ENCODE results near the gene CAND2.

CAND2 gene

DNA sequence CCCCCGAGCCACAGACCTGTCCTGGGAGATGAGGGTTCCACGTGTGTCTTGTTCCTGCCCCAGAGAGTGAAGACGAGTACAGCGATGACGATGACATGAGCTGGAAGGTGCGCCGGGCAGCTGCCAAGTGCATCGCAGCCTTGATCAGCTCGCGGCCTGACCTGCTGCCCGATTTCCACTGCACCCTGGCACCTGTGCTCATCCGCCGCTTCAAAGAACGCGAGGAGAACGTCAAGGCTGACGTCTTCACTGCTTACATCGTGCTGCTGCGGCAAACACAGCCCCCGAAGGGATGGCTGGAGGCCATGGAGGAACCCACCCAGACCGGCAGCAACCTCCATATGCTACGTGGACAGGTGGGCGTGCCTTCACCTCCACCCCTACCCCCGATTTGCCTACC is 18.6 kb downstream of the CAND2 start:
- H3K9me3 ChIP-seq: no peaks in the 10 kb centered on the region
- no peak for TF ChIP-seq Cebpa-rat (IDR thresholded peaks at IDR 0.05)
- peaks cover 42% of the 10 kb centered on the region for H3K4me1 ChIP-seq
- H3K9ac ChIP-seq: no peak overlapping the region
- peaks cover 12% of the 10 kb centered on the region; the same call in 1 of the 2 replicates for H4K20me1 ChIP-seq
- no peaks in the 10 kb centered on the region for H3K27me3 ChIP-seq
- H3K27ac ChIP-seq: no peak overlapping the region
- no peak overlapping the region for H3K4me3 ChIP-seq
- no peak overlapping the region for H3K4me2 ChIP-seq
- H3K36me3 ChIP-seq: peaks cover 18% of the 10 kb centered on the region

DNA sequence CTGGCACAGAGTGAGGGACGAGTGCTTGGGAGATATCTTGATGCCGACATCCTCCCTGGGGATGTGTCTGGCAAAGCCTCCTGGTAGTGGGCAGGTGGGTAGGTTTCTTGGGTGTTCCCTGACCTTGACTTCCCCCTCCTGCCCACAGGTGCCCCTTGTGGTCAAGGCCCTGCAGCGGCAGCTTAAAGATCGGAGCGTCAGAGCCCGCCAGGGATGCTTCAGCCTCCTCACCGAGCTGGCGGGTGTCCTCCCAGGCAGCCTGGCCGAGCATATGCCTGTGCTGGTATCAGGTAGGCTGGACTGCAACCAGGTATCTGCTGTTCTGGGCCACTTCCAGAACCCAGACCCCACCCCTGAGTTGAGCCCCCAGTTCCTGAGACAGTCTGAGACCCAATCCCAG is 19.2 kb downstream of the CAND2 start:
- H3K27me3 ChIP-seq: no peaks in the 10 kb centered on the region
- no peaks in the 10 kb centered on the region for H3K9me3 ChIP-seq
- H3K4me1 ChIP-seq: peaks cover 38% of the 10 kb centered on the region
- H4K20me1 ChIP-seq: peaks cover 12% of the 10 kb centered on the region; the same call in 1 of the 2 replicates
- H3K36me3 ChIP-seq: peaks cover 18% of the 10 kb centered on the region
- H3K4me2 ChIP-seq: no peak overlapping the region
- H3K9ac ChIP-seq: no peak overlapping the region
- TF ChIP-seq Cebpa-rat (IDR thresholded peaks at IDR 0.05): no peak
- no peak overlapping the region for H3K4me3 ChIP-seq
- H3K27ac ChIP-seq: no peak overlapping the region

DNA sequence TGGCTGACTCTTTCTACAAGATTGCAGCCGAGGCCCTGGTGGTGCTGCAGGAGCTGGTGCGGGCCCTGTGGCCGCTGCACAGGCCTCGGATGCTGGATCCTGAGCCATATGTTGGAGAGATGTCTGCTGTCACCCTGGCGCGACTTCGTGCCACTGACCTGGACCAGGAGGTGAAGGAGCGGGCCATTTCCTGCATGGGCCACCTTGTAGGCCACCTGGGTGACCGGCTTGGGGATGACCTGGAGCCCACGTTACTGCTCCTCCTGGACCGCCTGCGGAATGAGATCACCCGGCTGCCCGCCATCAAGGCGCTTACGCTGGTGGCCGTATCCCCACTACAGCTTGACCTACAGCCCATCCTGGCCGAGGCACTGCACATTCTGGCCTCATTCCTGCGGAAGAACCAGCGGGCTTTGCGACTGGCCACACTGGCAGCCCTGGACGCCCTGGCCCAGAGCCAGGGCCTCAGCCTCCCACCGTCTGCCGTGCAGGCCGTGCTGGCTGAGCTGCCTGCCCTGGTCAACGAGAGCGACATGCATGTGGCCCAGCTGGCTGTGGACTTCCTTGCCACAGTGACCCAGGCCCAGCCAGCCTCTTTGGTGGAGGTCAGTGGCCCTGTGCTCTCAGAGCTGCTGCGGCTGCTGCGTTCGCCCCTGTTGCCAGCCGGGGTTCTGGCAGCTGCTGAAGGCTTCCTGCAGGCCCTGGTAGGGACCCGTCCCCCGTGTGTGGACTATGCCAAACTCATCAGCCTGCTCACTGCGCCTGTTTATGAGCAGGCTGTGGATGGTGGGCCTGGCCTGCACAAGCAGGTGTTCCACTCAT is 20.3 kb downstream of the CAND2 start:
- H4K20me1 ChIP-seq: peaks cover 12% of the 10 kb centered on the region; the same call in 1 of the 2 replicates
- H3K4me3 ChIP-seq: no peak overlapping the region
- peak overlapping the region; percentile 41; the same call in 1 of the 2 replicates for H3K27ac ChIP-seq
- no peaks in the 10 kb centered on the region for H3K9me3 ChIP-seq
- TF ChIP-seq Cebpa-rat (IDR thresholded peaks at IDR 0.05): no peak
- H3K9ac ChIP-seq: no peak overlapping the region; the same call in 1 of the 2 replicates
- H3K27me3 ChIP-seq: no peaks in the 10 kb centered on the region
- peak overlapping the region; percentile 71 for H3K4me2 ChIP-seq
- peaks cover 18% of the 10 kb centered on the region for H3K36me3 ChIP-seq
- H3K4me1 ChIP-seq: peaks cover 32% of the 10 kb centered on the region

DNA sequence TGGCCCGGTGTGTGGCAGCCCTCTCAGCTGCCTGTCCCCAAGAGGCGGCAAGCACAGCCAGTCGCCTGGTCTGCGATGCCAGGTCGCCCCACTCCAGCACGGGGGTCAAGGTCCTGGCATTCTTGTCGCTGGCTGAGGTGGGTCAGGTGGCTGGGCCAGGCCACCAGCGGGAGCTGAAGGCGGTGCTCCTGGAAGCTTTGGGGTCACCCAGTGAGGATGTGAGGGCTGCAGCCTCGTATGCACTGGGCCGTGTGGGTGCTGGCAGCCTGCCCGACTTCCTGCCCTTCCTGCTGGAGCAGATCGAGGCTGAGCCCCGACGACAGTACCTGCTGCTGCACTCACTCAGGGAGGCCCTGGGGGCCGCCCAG is 20.8 kb downstream of the CAND2 start:
- H4K20me1 ChIP-seq: peaks cover 12% of the 10 kb centered on the region; the same call in 1 of the 2 replicates
- H3K27ac ChIP-seq: peak overlapping the region; percentile 41; the same call in 1 of the 2 replicates
- H3K4me2 ChIP-seq: peak overlapping the region; percentile 71
- H3K4me1 ChIP-seq: peaks cover 32% of the 10 kb centered on the region
- H3K4me3 ChIP-seq: no peak overlapping the region
- H3K9ac ChIP-seq: no peak overlapping the region; the same call in 1 of the 2 replicates
- H3K27me3 ChIP-seq: no peaks in the 10 kb centered on the region
- no peak for TF ChIP-seq Cebpa-rat (IDR thresholded peaks at IDR 0.05)
- no peaks in the 10 kb centered on the region for H3K9me3 ChIP-seq
- peaks cover 18% of the 10 kb centered on the region for H3K36me3 ChIP-seq

DNA sequence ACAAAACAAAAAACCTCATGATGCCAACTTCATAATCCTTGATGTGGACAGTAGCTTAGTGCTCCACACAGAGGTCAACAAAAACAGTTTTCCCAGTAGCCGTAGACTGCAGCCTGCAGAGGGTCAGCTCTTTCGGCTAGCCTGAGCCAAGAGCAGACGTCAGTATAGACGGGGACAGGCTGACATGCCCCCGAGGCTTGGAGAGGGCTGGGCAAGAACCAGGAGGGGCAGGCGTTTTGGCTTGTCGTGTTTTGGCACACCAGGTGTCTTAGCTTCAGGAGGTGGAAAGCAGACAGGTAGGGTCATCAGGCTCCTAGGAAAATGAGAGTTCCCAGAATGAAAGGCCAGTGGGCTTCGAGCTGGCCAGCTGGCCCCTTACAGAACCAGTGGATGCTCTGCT is 21.8 kb downstream of the CAND2 start:
- H3K27ac ChIP-seq: no peak overlapping the region

DNA sequence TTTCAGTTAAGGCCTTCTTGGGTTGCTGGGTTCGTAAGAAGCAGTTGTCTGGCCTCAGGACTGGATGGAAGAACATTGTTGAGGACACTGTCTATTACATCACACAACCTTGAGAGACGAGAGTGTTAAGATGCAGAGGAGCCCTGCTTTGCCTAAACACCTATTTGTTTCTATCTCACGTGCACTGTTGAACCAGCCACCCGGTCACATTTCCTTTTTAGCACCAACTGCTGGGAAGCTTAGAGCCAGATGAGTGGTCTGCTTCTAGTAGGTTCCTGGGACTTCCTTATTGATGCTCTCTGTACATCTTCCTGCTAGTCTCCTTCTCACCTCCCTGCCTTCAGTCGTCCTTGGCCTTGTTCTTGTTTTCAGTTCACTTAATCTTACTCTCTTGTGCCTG is 22.3 kb downstream of the CAND2 start:
- Histone ChIP-seq H3K27me3 (no peaks in the 10 kb centered on the region), H3K36me3 (peaks cover 18% of the 10 kb centered on the region), H3K9me3 (no peaks in the 10 kb centered on the region), H3K4me1 (peaks cover 32% of the 10 kb centered on the region), H3K4me2 (no peak overlapping the region), H3K27ac (no peak overlapping the region), H3K4me3 (no peak overlapping the region), H3K9ac (no peak overlapping the region; the same call in 1 of the 2 replicates), H4K20me1 (peaks cover 12% of the 10 kb centered on the region; the same call in 1 of the 2 replicates)
- TF ChIP-seq Cebpa-rat (IDR thresholded peaks at IDR 0.05): no peak

More for the DNA sequence above, 21.8 kb downstream of the CAND2 start:
- H3K4me3 ChIP-seq: no peak overlapping the region
- no peak overlapping the region; the same call in 1 of the 2 replicates for H3K9ac ChIP-seq
- peaks cover 32% of the 10 kb centered on the region for H3K4me1 ChIP-seq
- TF ChIP-seq Cebpa-rat (IDR thresholded peaks at IDR 0.05): no peak
- no peaks in the 10 kb centered on the region for H3K27me3 ChIP-seq
- H3K36me3 ChIP-seq: peaks cover 18% of the 10 kb centered on the region
- H3K9me3 ChIP-seq: no peaks in the 10 kb centered on the region
- H4K20me1 ChIP-seq: peaks cover 12% of the 10 kb centered on the region; the same call in 1 of the 2 replicates
- no peak overlapping the region for H3K4me2 ChIP-seq

DNA sequence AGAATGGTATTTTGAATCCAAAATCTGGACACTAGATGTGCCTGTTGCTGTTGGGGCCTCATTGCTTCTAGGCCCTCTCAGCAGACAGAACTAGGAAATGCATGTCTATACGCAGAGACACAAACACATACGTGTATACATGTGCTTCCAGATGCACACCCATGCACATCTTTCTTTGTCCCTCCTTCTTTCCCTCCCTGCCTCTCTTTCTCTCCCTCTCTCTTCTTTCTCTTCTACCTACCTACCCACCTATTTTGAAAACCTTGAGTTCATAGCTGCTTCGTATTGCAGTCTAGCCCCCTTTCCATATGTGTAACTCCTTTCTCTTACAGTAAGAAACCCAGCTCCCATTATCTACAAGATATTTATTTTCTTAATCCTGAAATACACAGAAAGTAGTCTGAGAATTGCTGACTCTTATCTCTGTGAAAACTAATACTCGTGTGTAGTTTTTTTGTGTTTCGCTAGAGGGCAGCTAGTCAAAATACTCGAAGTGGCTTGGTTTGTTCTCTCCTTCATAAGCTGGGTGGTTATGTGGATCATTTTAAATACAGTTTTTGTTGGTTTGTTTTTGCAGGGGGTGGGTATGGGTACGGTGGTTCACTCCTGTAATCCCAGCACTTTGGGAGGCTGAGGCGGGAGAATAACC is 26.4 kb downstream of the CAND2 start:
- H3K36me3 ChIP-seq: no peaks in the 10 kb centered on the region
- peaks cover 13% of the 10 kb centered on the region for H3K4me1 ChIP-seq
- H3K9me3 ChIP-seq: no peaks in the 10 kb centered on the region
- H3K4me3 ChIP-seq: no peak overlapping the region
- no peak for TF ChIP-seq Cebpa-rat (IDR thresholded peaks at IDR 0.05)
- no peaks in the 10 kb centered on the region for H3K27me3 ChIP-seq
- no peaks in the 10 kb centered on the region for H4K20me1 ChIP-seq
- H3K4me2 ChIP-seq: no peak overlapping the region
- no peak overlapping the region for H3K27ac ChIP-seq
- no peak overlapping the region for H3K9ac ChIP-seq

DNA sequence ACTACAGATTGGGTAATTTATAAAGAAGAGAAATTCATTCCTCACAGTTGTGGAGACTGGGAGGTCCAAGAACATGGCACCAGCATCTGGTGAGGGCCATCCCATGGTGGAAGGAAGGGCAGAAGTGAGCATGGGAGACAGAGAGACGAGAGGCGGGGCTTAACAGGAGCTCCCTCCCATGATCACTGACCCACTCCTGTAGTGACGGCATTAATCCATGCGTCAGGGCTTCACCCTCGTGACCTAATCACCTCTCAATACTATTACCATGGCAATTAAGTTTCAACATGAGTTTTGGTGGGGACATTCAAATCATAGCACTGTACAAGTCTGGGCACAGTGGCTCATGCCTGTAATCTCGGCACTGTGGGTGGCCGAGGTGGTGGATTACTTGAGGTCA is 27.8 kb downstream of the CAND2 start:
- Histone ChIP-seq H3K4me3 (no peak overlapping the region), H4K20me1 (no peaks in the 10 kb centered on the region), H3K4me2 (no peak overlapping the region)

DNA sequence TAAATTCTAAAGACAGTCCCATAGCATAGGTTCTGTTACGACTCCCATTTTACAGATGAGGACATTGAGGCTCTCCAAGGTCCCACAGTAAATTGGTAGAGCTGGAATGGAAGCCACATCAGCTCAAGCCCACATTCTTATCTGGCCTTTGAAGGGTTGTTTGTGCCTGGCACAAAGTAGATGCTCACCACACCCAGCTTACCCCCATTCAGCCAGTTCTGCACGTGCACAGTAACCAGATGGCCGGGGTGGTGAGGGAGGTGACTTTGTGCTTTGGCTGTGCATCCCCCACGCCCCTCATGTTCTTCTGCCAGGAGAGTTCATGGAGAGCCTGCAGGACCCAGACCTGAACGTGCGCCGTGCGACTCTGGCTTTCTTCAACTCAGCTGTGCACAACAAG is 28.7 kb downstream of the CAND2 start:
- H3K4me2 ChIP-seq: no peak overlapping the region
- H3K9ac ChIP-seq: no peak overlapping the region

More for the DNA sequence above, 27.8 kb downstream of the CAND2 start:
- TF ChIP-seq Cebpa-rat (IDR thresholded peaks at IDR 0.05): no peak
- Histone ChIP-seq H3K9ac (no peak overlapping the region), H3K9me3 (no peaks in the 10 kb centered on the region), H3K36me3 (no peaks in the 10 kb centered on the region), H3K4me1 (no peaks in the 10 kb centered on the region), H3K27me3 (no peaks in the 10 kb centered on the region), H3K27ac (no peak overlapping the region)

DNA sequence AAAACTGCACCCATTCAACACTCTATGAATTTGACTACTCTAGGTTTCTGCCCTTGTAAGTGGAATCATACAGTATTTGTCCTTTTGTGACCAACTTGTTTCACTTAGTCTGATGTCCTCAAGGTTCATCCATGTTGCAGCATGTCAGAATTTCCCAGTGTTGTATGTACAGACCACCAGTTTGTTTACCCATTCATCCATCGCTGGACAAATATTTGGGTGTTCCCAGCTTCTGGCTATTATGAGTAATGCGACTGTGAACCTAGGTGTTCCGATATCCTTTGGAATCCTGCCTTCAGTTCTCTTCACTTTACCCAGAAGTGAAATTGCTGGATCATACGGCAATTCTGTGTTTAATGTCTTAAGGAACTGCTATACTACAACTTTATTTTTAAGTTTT is 32.3 kb downstream of the CAND2 start:
- Histone ChIP-seq H3K4me1 (peaks cover 5% of the 10 kb centered on the region), H3K9ac (no peak overlapping the region), H3K27ac (no peak overlapping the region), H3K4me3 (no peak overlapping the region), H3K27me3 (no peaks in the 10 kb centered on the region), H3K4me2 (no peak overlapping the region), H3K9me3 (no peaks in the 10 kb centered on the region), H4K20me1 (peaks cover 43% of the 10 kb centered on the region), H3K36me3 (peaks cover 37% of the 10 kb centered on the region)
- TF ChIP-seq Cebpa-rat (IDR thresholded peaks at IDR 0.05): no peak

More for the DNA sequence above, 28.7 kb downstream of the CAND2 start:
- no peak for TF ChIP-seq Cebpa-rat (IDR thresholded peaks at IDR 0.05)
- peaks cover under 1% of the 10 kb centered on the region for H3K36me3 ChIP-seq
- H3K4me1 ChIP-seq: no peaks in the 10 kb centered on the region
- no peaks in the 10 kb centered on the region for H3K27me3 ChIP-seq
- H3K4me3 ChIP-seq: no peak overlapping the region
- peaks cover 7% of the 10 kb centered on the region for H4K20me1 ChIP-seq
- no peak overlapping the region for H3K27ac ChIP-seq
- H3K9me3 ChIP-seq: no peaks in the 10 kb centered on the region
